GM12878 (cell line): ENCODE results near the gene LMO2. TPM values are rescaled to one million over a fixed set of nuclear protein-coding genes. Genes with fewer than 3 reads are reported as not detected.

Experiments
- ATAC-seq: fragments of 200-7000 bp; cut with Tn5 transposase; 3 replicates; pipeline ENCODE4 v1.9.1; 2020; ENCODE audit warnings: mild to moderate bottlenecking, moderate library complexity
- BruUV-seq: library from RNA; stranded (reverse); fragments of 400-500 nt; replicated peaks from 2 replicates; lab custom pipeline; 2021; lab: Mats Ljungman, UMichigan
- CTCF ChIA-PET: fragments of 300-600 bp; sonication (Branson Sonifier 250); formaldehyde crosslinking; extraction: SDS; loops from one replicate; lab custom pipeline; 2021; ENCODE audit warnings: inconsistent platforms; lab: Yijun Ruan, JAX
- POLR2A ChIA-PET: fragments of 350-600 bp; formaldehyde crosslinking; extraction: SDS; loops from one replicate; lab custom pipeline; 2021; ENCODE audit warnings: inconsistent platforms; lab: Charles Lee
- RAD21 ChIA-PET: fragments of 300-600 bp; sonication (Branson Sonifier 250); formaldehyde crosslinking; loops from one replicate; lab custom pipeline; 2023; ENCODE audit warnings: antibody characterized with exemption; ENCODE audit not compliant: unreplicated experiment; lab: Charles Lee
- SMC1A ChIA-PET: fragments of 300-600 bp; sonication (Branson Sonifier 250); formaldehyde crosslinking; loops from one replicate; lab custom pipeline; 2023; ENCODE audit not compliant: unreplicated experiment, uncharacterized antibody; lab: Charles Lee
- DNase-seq: peaks from one replicate; pipeline ENCODE4 v3.0.0-alpha.2; 2011; ENCODE audit warnings: low read depth, low spot score
- FAIRE-seq: peaks from 3 replicates; lab custom pipeline; 2011; peaks lifted over from hg19 to GRCh38; lab: Jason Lieb, UNC
- H2AFZ ChIP-seq: 2 replicates; pipeline ENCODE4 v1.6.0; 2011; ENCODE audit warnings: low read depth, low read length, control low read depth; ENCODE audit not compliant: control insufficient read depth
- H3K27ac ChIP-seq: 2 replicates; pipeline ENCODE4 v1.5.1; 2011; ENCODE audit warnings: control low read depth; ENCODE audit not compliant: control insufficient read depth, insufficient read depth
- H3K27me3 ChIP-seq, 2 experiments: replicated peaks in 1 of 2; 2 replicates each; pipeline versions ENCODE4 v1.6.0 to v1.6.1; 2011; ENCODE audit warnings: low read length in 1 of 2; ENCODE audit not compliant: control insufficient read depth in 2 of 2, insufficient read depth in 2 of 2
- H3K36me3 ChIP-seq, 2 experiments: 2 replicates each; pipeline ENCODE4 v1.5.1; 2011; ENCODE audit warnings: low read length in 1 of 2; ENCODE audit not compliant: control insufficient read depth in 2 of 2, insufficient read depth in 2 of 2
- H3K4me1 ChIP-seq: 2 replicates; pipeline ENCODE4 v1.6.1; 2011; ENCODE audit warnings: mild to moderate bottlenecking, low read length, moderate library complexity, mixed read lengths; ENCODE audit not compliant: control insufficient read depth, insufficient read depth
- H3K4me2 ChIP-seq: 2 replicates; pipeline ENCODE4 v1.6.0; 2011; ENCODE audit warnings: control low read depth; ENCODE audit not compliant: control insufficient read depth, insufficient read depth
- H3K4me3 ChIP-seq: fragments of 200-600 bp; sonication (generic); 2 replicates; pipeline ENCODE4 v1.5.1; 2016
- H3K79me2 ChIP-seq: 2 replicates; pipeline ENCODE4 v1.6.0; 2011; ENCODE audit warnings: low read length; ENCODE audit not compliant: control insufficient read depth, insufficient read depth
- H3K9ac ChIP-seq: 2 replicates; pipeline ENCODE4 v1.8.0; 2011; ENCODE audit warnings: low read length, control low read depth, mixed read lengths; ENCODE audit not compliant: control insufficient read depth, insufficient read depth
- H3K9me3 ChIP-seq: replicated peaks from 3 replicates; pipeline ENCODE4 v1.5.1; 2011; ENCODE audit warnings: mild to moderate bottlenecking, low read length; ENCODE audit not compliant: control insufficient read depth, insufficient read depth
- H4K20me1 ChIP-seq: 2 replicates; pipeline ENCODE4 v1.6.0; 2011; ENCODE audit not compliant: control insufficient read depth, insufficient read depth
- BHLHE40 ChIP-seq, 2 experiments: fragments of 450-650 bp in 1 of 2; IDR thresholded peaks; 2 replicates each; pipeline ENCODE4 v1.6.1; 2011 to 2017; ENCODE audit warnings: low read depth in 2 of 2, borderline replicate concordance in 1 of 2, improper control_type of control experiment in 1 of 2, low read length in 1 of 2, mild to moderate bottlenecking in 1 of 2
- DPF2 ChIP-seq: fragments of 450-650 bp; IDR thresholded peaks from 2 replicates; pipeline ENCODE4 v1.6.1; 2017; ENCODE audit warnings: mild to moderate bottlenecking
- EED ChIP-seq: sonication (generic); IDR thresholded peaks from 2 replicates; pipeline ENCODE4 v1.6.1; 2016; ENCODE audit warnings: antibody characterized with exemption, low read depth
- FOS ChIP-seq: IDR thresholded peaks from 3 replicates; pipeline ENCODE4 v1.6.1; 2011; ENCODE audit warnings: borderline replicate concordance; ENCODE audit not compliant: insufficient read length; ENCODE audit errors: extremely low read depth
- GABPA ChIP-seq: IDR thresholded peaks from 2 replicates; pipeline ENCODE4 v1.6.1; 2014; ENCODE audit warnings: antibody characterized with exemption, low read depth, mild to moderate bottlenecking, inconsistent platforms
- MAX ChIP-seq: IDR thresholded peaks from 2 replicates; pipeline ENCODE4 v1.6.1; 2012; ENCODE audit warnings: low read depth, low read length, improper control_type of control experiment
- MTA2 ChIP-seq: fragments of 450-650 bp; IDR thresholded peaks from 2 replicates; pipeline ENCODE4 v1.6.1; 2016; ENCODE audit warnings: low read depth, mild to moderate bottlenecking, moderate library complexity
- MYC ChIP-seq: IDR thresholded peaks from 2 replicates; pipeline ENCODE4 v1.6.1; 2011; ENCODE audit warnings: mild to moderate bottlenecking, low read length, moderate library complexity, inconsistent platforms; ENCODE audit not compliant: insufficient read depth, insufficient replicate concordance, insufficient read length, severe bottlenecking
- NR2C2 ChIP-seq: IDR thresholded peaks from 2 replicates; pipeline ENCODE4 v1.6.1; 2011; ENCODE audit warnings: borderline replicate concordance, low read depth; ENCODE audit not compliant: control insufficient read depth, insufficient read length
- PAX8 ChIP-seq: fragments of 450-650 bp; IDR thresholded peaks from 2 replicates; pipeline ENCODE4 v1.6.1; 2017; ENCODE audit warnings: mild to moderate bottlenecking, moderate library complexity
- RAD21 ChIP-seq: IDR thresholded peaks from 2 replicates; pipeline ENCODE4 v1.6.1; 2011; ENCODE audit warnings: mild to moderate bottlenecking, low read depth, low read length, moderate library complexity; ENCODE audit not compliant: insufficient read depth
- RCOR1 ChIP-seq: conservative IDR thresholded peaks from 2 replicates; pipeline ENCODE4 v1.6.1; 2012; ENCODE audit warnings: low read depth, low read length, improper control_type of control experiment
- RFX5 ChIP-seq: IDR thresholded peaks from 2 replicates; pipeline ENCODE4 v1.6.1; 2011; ENCODE audit warnings: low read depth, low read length, improper control_type of control experiment
- SIN3A ChIP-seq: IDR thresholded peaks from 2 replicates; pipeline ENCODE4 v1.6.1; 2012; ENCODE audit warnings: low read depth, low read length, improper control_type of control experiment
- SMARCA5 ChIP-seq: fragments of 450-650 bp; IDR thresholded peaks from 2 replicates; pipeline ENCODE4 v1.6.1; 2017; ENCODE audit warnings: mild to moderate bottlenecking
- ZNF217 ChIP-seq: fragments of 450-650 bp; IDR thresholded peaks from 2 replicates; pipeline ENCODE4 v1.6.1; 2017; ENCODE audit warnings: antibody characterized with exemption, mild to moderate bottlenecking
- ZNF384 ChIP-seq: IDR thresholded peaks from 2 replicates; pipeline ENCODE4 v1.6.1; 2012; ENCODE audit warnings: low read depth, mild to moderate bottlenecking, low read length, improper control_type of control experiment, borderline replicate concordance
- ZNF687 ChIP-seq: fragments of 450-650 bp; IDR thresholded peaks from 2 replicates; pipeline ENCODE4 v1.6.1; 2017; ENCODE audit warnings: mild to moderate bottlenecking, moderate library complexity
- ZSCAN29 ChIP-seq: fragments of 450-650 bp; IDR thresholded peaks from 2 replicates; pipeline ENCODE4 v1.6.1; 2017; ENCODE audit warnings: mild to moderate bottlenecking, moderate library complexity
- WGBS: methylation state at CpG from one replicate; pipeline ENCODE4 v1.1.6; 2016; ENCODE audit warnings: low lambda C conversion rate; ENCODE audit not compliant: insufficient replicate concordance, insufficient coverage; ENCODE audit errors: missing lambda C conversion rate; 5-methylcytosine and 5-hydroxymethylcytosine counted together
- in situ Hi-C: fragments of 300-500 bp; cut with MboI; formaldehyde crosslinking; loops from 9 replicates; pipeline ENCODE4 v1.14.3; 2018; ENCODE audit warnings: mixed read lengths
- intact Hi-C: fragments of 100-400 bp; cut with micrococcal nuclease; formaldehyde crosslinking; loops from one replicate; pipeline ENCODE4 v1.14.2; 2022; ENCODE audit not compliant: unreplicated experiment
- polyA plus RNA-seq, 11 experiments: library from polyadenylated mRNA; depleted of rRNA in 4 of 11; unstranded in 6 of 11; stranded (reverse) in 5 of 11; fragments of >200 nt; fragmentation: Nextera tagmentation in 4 of 11; fragmentation: Illumina TruSeq in 1 of 11; extraction: Ambion mirVana in 4 of 11; extraction: Trizol in 1 of 11; gene quantifications; 1 replicate in 1 of 11; 2 replicates in 10 of 11; pipeline versions ENCODE4 v1.2.1 to v1.2.3, GENCODE V29; 2011 to 2016; ENCODE audit warnings: inconsistent platforms in 2 of 11, missing spikeins in 2 of 11, low read depth in 1 of 11
- total RNA-seq, 4 experiments: library from RNA; depleted of rRNA in 3 of 4; stranded (reverse); fragments of >200 nt in 3 of 4; fragmentation: Illumina TruSeq in 1 of 4; extraction: Trizol in 1 of 4; gene quantifications; 2 replicates each; pipeline versions ENCODE4 v1.2.1 to v1.2.3, GENCODE V29; 2013 to 2021
- TF ChIP-seq, protein P1 (sequence below): IDR thresholded peaks from 2 replicates; pipeline ENCODE4 v1.6.1; 2011; ENCODE audit warnings: mild to moderate bottlenecking, low read depth, low read length, moderate library complexity; ENCODE audit not compliant: insufficient replicate concordance

Gene LMO2
- total and polyA plus RNA-seq, 10 of the 15 experiments (the other 5 are each of a cell fraction or from before 2014, with no cell fraction given), result 0.29 to 1.9 (median 1.1) TPM; not detected in 1

GRCh38 chr11:33913991-33914390 lies 22.1 kb upstream of the LMO2 start:
- BruUV-seq, result no TSS peak
- FAIRE-seq, result no peak
- in situ Hi-C loops, result no loop called here

More at GRCh38 chr11:33913991-33914390, 22.1 kb upstream of the LMO2 start:
- DNase-seq (no peak), ATAC-seq (no peak)
- Histone ChIP-seq H3K9me3 (peaks cover 5% of the 10 kb centered on the region; the same call in 2 of the 3 replicates), H3K27me3 (no peaks in the 10 kb centered on the region), H4K20me1 (no peaks in the 10 kb centered on the region), H3K4me3 (no peak overlapping the region), H3K4me1 (peaks cover 12% of the 10 kb centered on the region), H3K9ac (no peak overlapping the region), H3K79me2 (no peaks in the 10 kb centered on the region), H3K4me2 (no peak overlapping the region), H3K36me3 (no peaks in the 10 kb centered on the region), H2AFZ (no peak overlapping the region), H3K27ac (no peak overlapping the region)
- ChIA-PET SMC1A (interaction anchor here (2.2 to 3.2 kb wide), 3 partner anchors 21 to 57 kb away, joined by 6 to 14 read pairs (median 9); no protein-coding TSS in a partner anchor), POLR2A (no interaction called here), CTCF (interaction anchor here (2.0 kb wide), 1 partner anchor 19 kb away, joined by 9 read pairs; no protein-coding TSS in a partner anchor), RAD21 (interaction anchor here (1.7 kb wide), 1 partner anchor 19 kb away, joined by 4 read pairs; no protein-coding TSS in a partner anchor)
- intact Hi-C loops, result loop anchor here (5.0 kb wide), 1 partner anchor 47 kb away; no protein-coding TSS in a partner anchor
- TF ChIP-seq BHLHE40 (IDR thresholded peaks at IDR 0.05; ENCODE audit: borderline replicate concordance in 1 of 2, low read depth in 2 of 2, low read length in 1 of 2) (no peak), RCOR1 (no peak), RAD21 (no peak), PAX8 (no peak), GABPA (no peak), DPF2 (no peak), MTA2 (no peak), ZNF687 (no peak), EED (no peak), NR2C2 (no peak), ZNF384 (no peak), ZSCAN29 (no peak), SIN3A (no peak), ZNF217 (no peak), MAX (no peak), SMARCA5 (no peak), RFX5 (no peak), MYC (no peak), FOS (no peak)
- TF ChIP-seq, protein P1, sequence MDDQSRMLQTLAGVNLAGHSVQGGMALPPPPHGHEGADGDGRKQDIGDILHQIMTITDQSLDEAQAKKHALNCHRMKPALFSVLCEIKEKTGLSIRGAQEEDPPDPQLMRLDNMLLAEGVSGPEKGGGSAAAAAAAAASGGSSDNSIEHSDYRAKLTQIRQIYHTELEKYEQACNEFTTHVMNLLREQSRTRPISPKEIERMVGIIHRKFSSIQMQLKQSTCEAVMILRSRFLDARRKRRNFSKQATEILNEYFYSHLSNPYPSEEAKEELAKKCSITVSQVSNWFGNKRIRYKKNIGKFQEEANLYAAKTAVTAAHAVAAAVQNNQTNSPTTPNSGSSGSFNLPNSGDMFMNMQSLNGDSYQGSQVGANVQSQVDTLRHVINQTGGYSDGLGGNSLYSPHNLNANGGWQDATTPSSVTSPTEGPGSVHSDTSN, result no peak
- TF ChIP-seq, all 136 proteins: peak for 0
- WGBS, result 100% methylated on average over 2 of the region's 2 CpGs
